T-helper 22 cell (primary cell): Measurements from ENCODE around the gene GAA.

Experiments used
- DNase-seq: peaks from one replicate; pipeline ENCODE4 v3.0.0-alpha.2; 2020; ENCODE audit warnings: low read depth

Gene GAA

DNA sequence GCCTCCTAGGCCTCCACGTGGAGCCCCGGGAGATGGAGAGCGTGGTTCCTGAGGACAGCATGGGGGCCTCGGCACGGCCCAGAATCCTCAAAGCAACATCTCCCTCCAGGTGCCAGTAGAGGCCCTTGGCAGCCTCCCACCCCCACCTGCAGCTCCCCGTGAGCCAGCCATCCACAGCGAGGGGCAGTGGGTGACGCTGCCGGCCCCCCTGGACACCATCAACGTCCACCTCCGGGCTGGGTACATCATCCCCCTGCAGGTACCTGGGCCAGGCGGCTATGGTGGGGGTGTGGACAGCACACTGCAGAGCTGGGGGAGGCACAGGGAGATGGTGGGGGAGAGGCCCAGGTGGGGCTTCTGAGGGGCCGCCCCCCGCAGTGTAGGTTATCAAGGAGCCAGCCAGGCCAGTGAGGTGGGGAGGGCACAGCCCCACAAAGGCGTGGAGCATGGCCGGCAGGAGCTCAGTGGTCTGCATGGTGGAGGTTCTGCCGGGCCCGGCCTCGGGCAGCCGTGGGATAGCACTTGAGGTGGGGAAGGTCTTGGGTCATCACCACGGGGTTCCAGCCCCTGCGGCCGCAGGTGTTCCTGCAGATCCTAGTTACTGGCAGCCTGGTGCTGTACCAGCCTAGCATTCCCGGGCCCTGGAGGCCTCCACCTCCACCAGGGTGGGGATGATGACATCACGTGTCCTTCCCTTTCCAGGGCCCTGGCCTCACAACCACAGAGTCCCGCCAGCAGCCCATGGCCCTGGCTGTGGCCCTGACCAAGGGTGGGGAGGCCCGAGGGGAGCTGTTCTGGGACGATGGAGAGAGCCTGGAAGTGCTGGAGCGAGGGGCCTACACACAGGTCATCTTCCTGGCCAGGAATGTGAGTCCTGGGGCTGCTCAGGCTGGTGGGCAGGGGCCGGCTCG is 16.4 kb downstream of the GAA start:
- no peak for DNase-seq

DNA sequence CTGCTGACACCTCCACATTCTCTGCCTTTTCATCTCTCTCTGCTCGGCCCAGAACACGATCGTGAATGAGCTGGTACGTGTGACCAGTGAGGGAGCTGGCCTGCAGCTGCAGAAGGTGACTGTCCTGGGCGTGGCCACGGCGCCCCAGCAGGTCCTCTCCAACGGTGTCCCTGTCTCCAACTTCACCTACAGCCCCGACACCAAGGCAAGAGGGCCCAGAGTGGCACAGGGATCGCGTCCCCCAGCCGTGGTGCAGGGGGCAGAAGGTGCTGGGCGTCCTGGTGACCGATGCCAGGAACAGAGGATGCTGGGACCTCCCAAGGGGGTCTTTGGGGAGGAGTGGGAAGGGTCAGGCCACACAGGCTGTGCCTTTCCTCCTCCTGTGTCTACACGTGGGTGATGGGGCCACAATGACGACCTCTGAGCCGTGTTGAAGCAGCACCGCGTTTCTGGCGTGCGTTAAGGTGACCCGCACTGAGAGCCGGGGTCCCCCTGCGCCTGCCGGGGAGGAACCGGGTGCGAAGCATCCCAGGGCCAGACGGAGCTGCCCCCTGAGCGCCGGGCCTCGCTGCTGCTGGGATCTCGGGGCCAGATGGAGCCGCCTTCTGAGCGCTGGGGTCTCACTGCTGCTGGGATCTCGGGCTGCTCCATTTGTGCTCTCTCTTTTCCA is 17.4 kb downstream of the GAA start:
- no peak for DNase-seq

DNA sequence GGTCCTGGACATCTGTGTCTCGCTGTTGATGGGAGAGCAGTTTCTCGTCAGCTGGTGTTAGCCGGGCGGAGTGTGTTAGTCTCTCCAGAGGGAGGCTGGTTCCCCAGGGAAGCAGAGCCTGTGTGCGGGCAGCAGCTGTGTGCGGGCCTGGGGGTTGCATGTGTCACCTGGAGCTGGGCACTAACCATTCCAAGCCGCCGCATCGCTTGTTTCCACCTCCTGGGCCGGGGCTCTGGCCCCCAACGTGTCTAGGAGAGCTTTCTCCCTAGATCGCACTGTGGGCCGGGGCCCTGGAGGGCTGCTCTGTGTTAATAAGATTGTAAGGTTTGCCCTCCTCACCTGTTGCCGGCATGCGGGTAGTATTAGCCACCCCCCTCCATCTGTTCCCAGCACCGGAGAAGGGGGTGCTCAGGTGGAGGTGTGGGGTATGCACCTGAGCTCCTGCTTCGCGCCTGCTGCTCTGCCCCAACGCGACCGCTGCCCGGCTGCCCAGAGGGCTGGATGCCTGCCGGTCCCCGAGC is 17.9 kb downstream of the GAA start:
- DNase-seq: no peak

- DNase-seq: no peak
Observed at GRCh38 chr17:80119839-80120238, 18.5 kb downstream of the GAA start.

- DNase-seq: no peak
Observed at GRCh38 chr17:80122026-80122575, 20.7 kb downstream of the GAA start.

GRCh38 chr17:80122926-80123505 is 21.6 kb downstream of the GAA start:
- DNase-seq: no peak

GRCh38 chr17:80123791-80124190 is 22.4 kb downstream of the GAA start:
- no peak for DNase-seq

- DNase-seq: no peak
Observed at GRCh38 chr17:80124351-80124981, 23.1 kb downstream of the GAA start.

DNA sequence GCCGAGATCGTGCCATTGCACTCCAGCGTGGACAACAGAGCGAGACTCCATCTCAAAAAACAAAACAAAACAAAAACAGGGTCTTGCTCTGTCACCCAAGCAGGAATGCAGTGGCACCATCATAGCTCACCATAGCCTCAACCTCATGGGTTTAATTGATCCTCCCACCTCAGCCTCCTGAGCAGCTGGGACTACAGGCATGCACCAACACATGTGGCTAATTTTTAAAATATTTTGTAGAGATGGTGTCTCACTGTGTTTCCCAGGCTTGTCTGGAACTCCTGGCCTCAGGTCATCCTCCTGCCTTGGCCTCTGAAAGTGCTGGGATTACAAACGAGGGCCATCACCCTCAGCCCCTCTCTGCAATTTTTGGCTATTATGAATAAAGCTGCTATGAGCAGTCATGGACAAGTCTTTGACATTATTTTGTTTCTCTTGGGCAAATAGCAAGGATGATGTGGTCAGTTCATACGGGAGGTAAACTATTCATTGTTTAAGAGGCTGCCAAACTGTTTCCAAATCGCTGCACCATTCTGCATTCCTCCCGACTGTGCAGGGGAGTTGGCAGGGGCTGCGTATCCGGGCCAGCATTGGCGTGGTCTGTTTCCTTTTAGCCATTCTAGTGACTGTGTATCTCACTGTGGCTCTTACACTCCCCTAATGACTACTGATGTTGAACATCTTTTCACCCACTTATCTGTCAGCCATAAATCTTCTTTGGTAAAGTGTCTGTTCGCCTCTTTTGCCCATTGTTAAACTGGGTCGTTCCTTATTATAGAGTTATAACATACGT is 24.5 kb downstream of the GAA start:
- no peak for DNase-seq

- no peak for DNase-seq
Observed at GRCh38 chr17:80126449-80126715, 25.0 kb downstream of the GAA start.

GRCh38 chr17:80129006-80129565 is 27.7 kb downstream of the GAA start:
- no peak for DNase-seq

DNA sequence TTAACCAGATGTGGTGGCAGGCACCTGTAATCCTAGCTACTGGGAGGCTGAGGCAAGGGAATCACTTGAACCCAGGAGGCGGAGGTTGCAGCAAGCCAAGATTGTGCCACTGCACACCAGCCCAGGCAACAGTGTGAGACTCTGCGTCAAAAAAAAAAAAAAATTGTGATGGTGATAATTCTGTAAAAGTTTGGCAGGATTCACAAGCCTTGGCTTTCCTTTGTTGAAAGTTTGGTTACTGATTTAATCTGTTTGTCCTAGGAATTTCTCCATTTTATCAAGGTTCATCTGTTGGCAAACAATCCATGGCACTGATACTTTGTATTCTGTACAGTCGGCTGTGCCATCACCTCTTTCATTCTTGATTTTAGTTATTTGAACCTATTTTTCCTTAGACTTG is 29.6 kb downstream of the GAA start:
- DNase-seq: no peak

DNA sequence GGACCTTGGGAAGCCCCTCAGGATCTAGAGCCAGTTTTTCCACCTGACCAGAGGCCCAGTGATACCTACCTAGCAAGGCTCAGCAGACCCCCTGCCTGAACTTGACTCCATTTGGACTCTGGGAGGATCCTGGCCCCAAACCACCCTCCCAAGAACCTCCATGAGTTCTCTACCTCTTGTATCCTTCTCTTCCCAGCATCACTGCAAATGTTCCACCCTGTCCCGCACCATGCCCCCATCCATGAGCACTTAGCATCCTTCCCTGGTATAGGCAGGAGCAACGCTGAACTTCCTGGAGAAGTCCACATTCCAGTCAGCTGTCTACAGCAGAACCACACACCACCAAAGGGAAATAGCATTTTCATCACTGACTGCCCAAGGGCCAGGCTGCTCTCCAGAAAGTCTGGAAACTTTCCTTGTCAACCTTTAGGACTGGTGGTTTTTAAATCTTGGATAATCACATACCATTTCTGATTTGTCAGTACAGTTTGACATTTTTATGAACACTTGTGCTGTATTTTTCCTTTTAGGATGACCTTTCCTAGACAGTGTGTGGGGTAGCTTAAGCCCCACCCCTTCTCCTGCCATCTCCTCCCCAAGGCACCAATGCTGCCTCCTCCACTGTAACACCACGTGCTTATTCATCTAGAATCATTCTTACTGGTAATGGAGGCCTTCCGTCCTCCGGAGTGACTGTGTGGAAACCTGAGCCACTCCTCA is 31.7 kb downstream of the GAA start:
- no peak for DNase-seq

- no peak for DNase-seq
Observed at GRCh38 chr17:80133626-80133970, 32.2 kb downstream of the GAA start.

- DNase-seq: no peak
Observed at GRCh38 chr17:80137131-80137530, 35.8 kb downstream of the GAA start.

- no peak for DNase-seq
Observed at GRCh38 chr17:80138856-80139426, 37.6 kb downstream of the GAA start.

- no peak for DNase-seq
Observed at GRCh38 chr17:80141463-80142165, 40.2 kb downstream of the GAA start.

GRCh38 chr17:80142929-80143328 is 41.5 kb downstream of the GAA start:
- DNase-seq: no peak
